Esophagus squamous epithelium (tissue), 4 donors: Measurements from ENCODE around the gene CREB5.

ENCODE experiments used
- CTCF ChIP-seq, 6 experiments: fragments of 450-650 bp in 4 of 6; fragments of 200-600 bp in 2 of 6; sonication (generic) in 2 of 6; IDR thresholded peaks; one replicate each; pipeline ENCODE4 v1.5.1; 2016 to 2019; ENCODE audit warnings: antibody characterized with exemption in 6 of 6, mild to moderate bottlenecking in 4 of 6, moderate library complexity in 4 of 6
- POLR2A ChIP-seq, 4 donors: fragments of 450-650 bp; IDR thresholded peaks; one replicate each; pipeline ENCODE4 v1.6.1; 2017; ENCODE audit warnings: antibody characterized with exemption in 4 of 4, mild to moderate bottlenecking in 4 of 4, moderate library complexity in 3 of 4

GRCh38 chr7:28732071-28732869 lies 320.0 kb downstream of the CREB5 start:
- TF ChIP-seq CTCF (IDR thresholded peaks at IDR 0.05) (no peak), POLR2A (IDR thresholded peaks at IDR 0.05) (no peak)
